ENCODE results near the gene VN1R4. TPM values are rescaled to one million over a fixed set of nuclear protein-coding genes. Genes with fewer than 3 reads are reported as not detected.

The VN1R4 gene
- total RNA-seq, 1 experiment from 2014 or later = not detected

- no peaks in the 10 kb centered on the region for H3K27me3 ChIP-seq (ENCODE audit: control insufficient read depth, insufficient read depth, low read length)
- no peaks in the 10 kb centered on the region for H3K36me3 ChIP-seq (ENCODE audit: control insufficient read depth, insufficient read depth, low read length)
- DNase-seq (ENCODE audit: low read depth, low spot score) = no peak
- POLR2A ChIA-PET = no interaction called here
- no TSS peak for BruUV-seq (replicated peaks)
- H3K27ac ChIP-seq (ENCODE audit: low read length) = no peak overlapping the region
- no peaks in the 10 kb centered on the region for H3K4me1 ChIP-seq (ENCODE audit: control insufficient read depth, insufficient read depth, low read length)
- CTCF ChIA-PET = no interaction called here
- no peak overlapping the region for H3K4me3 ChIP-seq (ENCODE audit: low read depth in 2 of 2, low read length in 2 of 2)
- intact Hi-C loops (cut with micrococcal nuclease; ENCODE audit: unreplicated experiment) (no loop called here), in situ Hi-C loops (cut with HindIII; ENCODE audit: low pct_unique_long_range_greater_than_20kb, low sequenced_read_pairs) (no loop called here)
- no peak for ATAC-seq
- H3K9me3 ChIP-seq (ENCODE audit: control insufficient read depth, insufficient read depth, low read depth, low read length) = peaks cover 27% of the 10 kb centered on the region
- TF ChIP-seq REST (IDR thresholded peaks at IDR 0.05; ENCODE audit: insufficient read depth in 1 of 2, low read depth in 2 of 2, low read length in 1 of 2) (no peak), TCF7L2 (IDR thresholded peaks at IDR 0.05; ENCODE audit: low read depth, low read length) (no peak), CTCF (IDR thresholded peaks at IDR 0.05) (no peak), POLR2AphosphoS5 (IDR thresholded peaks at IDR 0.05; ENCODE audit: low read depth, low read length) (no peak), SIN3A (IDR thresholded peaks at IDR 0.05; ENCODE audit: borderline replicate concordance, insufficient read depth, low read depth, low read length) (no peak)
These were observed 23.4 kb upstream of the VN1R4 start for GRCh38 chr19:53290758-53291549.

- POLR2A ChIA-PET = no interaction called here
These were observed 17.6 kb upstream of the VN1R4 start for GRCh38 chr19:53285087-53285486.

More at GRCh38 chr19:53285087-53285486, 17.6 kb upstream of the VN1R4 start:
- no peaks in the 10 kb centered on the region for H3K4me1 ChIP-seq (ENCODE audit: control insufficient read depth, insufficient read depth, low read length)
- H3K9me3 ChIP-seq (ENCODE audit: control insufficient read depth, insufficient read depth, low read depth, low read length) = no peaks in the 10 kb centered on the region
- ATAC-seq (no peak), DNase-seq (ENCODE audit: low read depth, low spot score) (no peak)
- in situ Hi-C loops (cut with HindIII; ENCODE audit: low pct_unique_long_range_greater_than_20kb, low sequenced_read_pairs) (no loop called here), intact Hi-C loops (cut with micrococcal nuclease; ENCODE audit: unreplicated experiment) (no loop called here)
- no peaks in the 10 kb centered on the region for H3K27me3 ChIP-seq (ENCODE audit: control insufficient read depth, insufficient read depth, low read length)
- H3K36me3 ChIP-seq (ENCODE audit: control insufficient read depth, insufficient read depth, low read length) = no peaks in the 10 kb centered on the region
- no TSS peak for BruUV-seq (replicated peaks)
- no peak overlapping the region for H3K4me3 ChIP-seq (ENCODE audit: low read depth in 2 of 2, low read length in 2 of 2)
- CTCF ChIA-PET = no interaction called here
- TF ChIP-seq TCF7L2 (IDR thresholded peaks at IDR 0.05; ENCODE audit: low read depth, low read length) = no peak
- TF ChIP-seq SIN3A (IDR thresholded peaks at IDR 0.05; ENCODE audit: borderline replicate concordance, insufficient read depth, low read depth, low read length) = no peak
- no peak for TF ChIP-seq POLR2AphosphoS5 (IDR thresholded peaks at IDR 0.05; ENCODE audit: low read depth, low read length)
- no peak for TF ChIP-seq CTCF (IDR thresholded peaks at IDR 0.05)
- no peak for TF ChIP-seq REST (IDR thresholded peaks at IDR 0.05; ENCODE audit: insufficient read depth in 1 of 2, low read depth in 2 of 2, low read length in 1 of 2)
- H3K27ac ChIP-seq (ENCODE audit: low read length) = no peak overlapping the region
